GM20000 (cell line): ENCODE measurements around the gene MGAT4A.

Experiments
- DNase-seq: peaks from one replicate; pipeline ENCODE4 v3.0.0; 2012; ENCODE audit warnings: low spot score
- CTCF ChIP-seq: IDR thresholded peaks from 2 replicates; pipeline ENCODE4 v1.5.1; 2012; ENCODE audit warnings: mild to moderate bottlenecking, control low read depth; ENCODE audit errors: extremely low read depth, missing control alignments

MGAT4A gene

GRCh38 chr2:98768384-98769113, 37.6 kb upstream of the MGAT4A start:
- no peak for DNase-seq

GRCh38 chr2:98764499-98764898, 33.6 kb upstream of the MGAT4A start:
- no peak for TF ChIP-seq CTCF
- no peak for DNase-seq

More at GRCh38 chr2:98768384-98769113, 37.6 kb upstream of the MGAT4A start:
- no peak for TF ChIP-seq CTCF

- no peak for DNase-seq
- no peak for TF ChIP-seq CTCF
Observed at GRCh38 chr2:98763209-98763951, 32.4 kb upstream of the MGAT4A start.

- DNase-seq: no peak
Observed at GRCh38 chr2:98761909-98762308, 31.0 kb upstream of the MGAT4A start.

GRCh38 chr2:98761267-98761781, 30.4 kb upstream of the MGAT4A start:
- no peak for TF ChIP-seq CTCF
- DNase-seq: no peak

More at GRCh38 chr2:98761909-98762308, 31.0 kb upstream of the MGAT4A start:
- no peak for TF ChIP-seq CTCF

GRCh38 chr2:98759827-98760625, 29.1 kb upstream of the MGAT4A start:
- DNase-seq: no peak

More at GRCh38 chr2:98759827-98760625, 29.1 kb upstream of the MGAT4A start:
- TF ChIP-seq CTCF: no peak
